HG02852 (cell line): Measurements from ENCODE around the gene SCN8A.
"Not testable (repeated sequence)": the region's sequence is repeated elsewhere in the genome, so short reads cannot be mapped to it uniquely, and the experiment has no call there.

Experiments used
- ATAC-seq: cut with Tn5 transposase; IDR thresholded peaks from one replicate; pipeline ENCODE4 v1.9.1; 2021; ENCODE audit warnings: mild to moderate bottlenecking, moderate library complexity; ENCODE audit not compliant: unreplicated experiment

SCN8A gene

DNA sequence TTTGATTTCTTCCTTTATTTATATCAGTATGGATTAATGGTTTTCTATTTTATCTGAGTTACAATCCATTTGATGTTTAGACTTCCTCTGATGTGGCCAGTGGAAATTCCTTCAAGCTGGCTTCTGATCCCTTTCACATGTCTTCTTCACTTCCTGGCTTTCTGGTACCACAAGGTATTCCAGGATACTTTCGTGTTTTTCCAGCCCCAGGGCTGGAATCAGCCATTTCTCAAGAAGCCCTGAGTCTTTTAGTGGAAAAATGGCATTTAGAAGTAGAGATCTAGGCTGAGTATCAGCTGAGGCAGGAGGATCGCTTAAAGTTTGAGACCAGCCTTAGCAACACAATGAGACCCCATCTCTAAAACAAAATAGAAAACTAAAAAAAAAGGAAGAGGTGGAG is 164.2 kb downstream of the SCN8A start:
- no peak for ATAC-seq

DNA sequence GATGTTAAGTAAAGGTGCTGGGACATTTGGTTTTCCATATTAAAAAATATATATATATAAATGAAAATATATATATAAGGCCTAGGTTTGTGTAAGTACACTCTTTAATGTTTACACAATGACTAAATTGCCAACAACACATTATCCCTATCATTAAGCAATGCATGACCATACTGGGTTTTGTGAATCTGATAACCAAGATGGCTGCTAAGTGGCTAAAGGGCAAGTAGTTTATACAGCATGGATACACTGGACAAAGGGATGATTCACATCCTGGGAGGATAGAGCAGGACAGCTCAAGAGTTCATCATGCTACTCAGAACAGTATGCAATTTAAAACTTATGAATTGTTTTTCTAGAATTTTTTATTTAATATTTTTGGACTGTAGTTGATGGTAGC is 168.1 kb downstream of the SCN8A start:
- ATAC-seq = no peak

DNA sequence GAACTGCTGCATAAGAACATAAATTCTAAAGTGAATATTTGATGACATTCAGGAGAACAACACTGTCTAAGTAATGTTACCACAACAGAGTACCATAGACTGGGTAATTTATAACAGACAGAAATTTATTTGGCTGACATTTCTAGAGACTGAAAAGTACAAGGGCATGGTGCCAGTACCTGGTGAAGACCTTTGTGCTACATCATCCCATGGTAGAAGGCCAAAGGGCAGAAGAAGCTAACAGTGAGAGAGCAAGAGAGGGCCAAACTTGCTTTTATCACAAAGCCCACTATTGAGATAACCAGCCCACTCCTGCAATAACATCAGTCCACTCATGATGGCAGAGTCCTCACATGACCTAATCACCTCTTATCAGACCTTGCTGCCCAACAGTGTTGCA is 168.7 kb downstream of the SCN8A start:
- no peak for ATAC-seq

DNA sequence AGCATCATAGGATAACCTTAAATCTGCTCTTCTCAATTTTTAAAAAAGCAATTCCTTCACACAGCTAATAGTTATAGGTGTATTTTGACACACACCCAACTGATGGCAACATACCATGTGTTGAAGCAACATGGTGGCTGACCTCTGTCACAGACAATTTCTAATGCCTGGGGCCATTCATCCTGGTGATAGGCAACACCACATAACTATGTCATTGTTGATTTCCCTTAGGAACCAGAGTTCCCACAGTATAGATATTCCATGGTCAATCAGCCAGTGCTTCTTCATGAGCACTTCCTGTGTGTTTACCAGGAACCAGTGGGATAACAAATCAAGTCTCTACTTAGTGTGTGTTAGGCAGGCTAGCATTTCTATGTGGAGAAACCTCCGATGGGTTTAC is 169.2 kb downstream of the SCN8A start:
- no peak for ATAC-seq

DNA sequence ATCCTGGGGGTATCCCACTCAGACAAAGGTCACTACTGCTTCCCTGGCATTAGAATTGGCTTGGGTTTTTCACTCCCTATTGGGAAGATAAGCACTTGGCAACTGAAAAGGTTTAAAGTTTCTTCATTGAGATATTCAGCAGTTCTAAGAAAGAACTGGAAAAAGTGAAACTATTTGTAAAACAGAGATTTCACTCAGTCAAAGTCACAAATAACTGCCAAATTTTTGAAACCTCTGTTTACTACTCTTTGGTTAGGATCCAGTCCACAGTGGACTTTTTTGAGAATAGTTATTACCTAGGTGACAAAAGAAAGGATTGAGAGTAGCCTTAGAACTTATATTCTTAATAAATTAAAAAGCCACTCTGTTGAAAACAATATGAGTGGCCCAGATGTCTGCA is 172.7 kb downstream of the SCN8A start:
- ATAC-seq = no peak

DNA sequence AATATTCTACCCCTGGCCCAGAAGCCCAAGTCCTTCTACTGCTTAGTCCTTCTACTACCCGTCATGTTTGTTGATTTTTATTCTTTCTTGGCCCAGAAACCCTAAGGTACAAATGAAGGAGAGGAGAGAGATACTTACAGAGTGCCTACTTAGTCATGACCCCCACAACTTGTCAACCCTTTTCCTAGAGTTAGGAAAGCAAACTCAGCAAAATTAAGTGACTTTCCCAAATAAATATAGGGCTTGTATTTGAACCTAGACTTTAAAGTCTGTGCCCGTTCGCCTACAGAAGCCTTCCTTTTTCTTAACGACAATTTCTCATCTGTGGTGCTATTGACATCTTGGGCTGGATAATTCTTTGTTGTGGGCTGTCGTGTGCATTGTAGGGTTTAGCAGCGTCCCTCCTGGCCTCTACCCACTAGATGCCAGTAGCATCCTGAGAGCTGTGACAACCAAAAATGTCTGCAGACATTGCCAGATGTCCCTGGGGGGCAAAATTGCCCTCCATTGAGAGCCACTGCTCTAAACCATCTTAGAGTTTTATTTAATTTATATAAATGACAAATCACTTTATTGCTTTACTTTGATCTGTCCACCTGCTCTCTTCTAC is 175.1 kb downstream of the SCN8A start:
- no peak for ATAC-seq

DNA sequence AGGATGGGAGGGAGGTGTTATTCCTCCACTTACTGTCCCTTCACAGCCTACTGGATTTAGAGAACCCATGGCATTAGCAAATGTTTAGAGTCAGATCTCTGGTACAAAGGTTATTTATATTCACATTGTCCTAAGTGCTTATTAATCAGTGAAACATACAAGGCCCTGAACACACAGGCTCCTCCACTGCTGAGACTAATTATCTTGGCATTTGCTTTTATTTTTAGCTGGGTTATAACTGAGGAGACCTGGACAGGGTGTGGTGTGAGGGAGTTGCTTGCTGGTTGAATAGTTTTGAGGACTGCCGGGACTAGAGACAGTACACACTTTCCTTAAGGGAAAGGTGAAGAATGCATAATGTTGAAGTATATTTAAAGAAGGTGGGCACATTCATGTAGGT is 180.0 kb downstream of the SCN8A start:
- ATAC-seq = no peak

DNA sequence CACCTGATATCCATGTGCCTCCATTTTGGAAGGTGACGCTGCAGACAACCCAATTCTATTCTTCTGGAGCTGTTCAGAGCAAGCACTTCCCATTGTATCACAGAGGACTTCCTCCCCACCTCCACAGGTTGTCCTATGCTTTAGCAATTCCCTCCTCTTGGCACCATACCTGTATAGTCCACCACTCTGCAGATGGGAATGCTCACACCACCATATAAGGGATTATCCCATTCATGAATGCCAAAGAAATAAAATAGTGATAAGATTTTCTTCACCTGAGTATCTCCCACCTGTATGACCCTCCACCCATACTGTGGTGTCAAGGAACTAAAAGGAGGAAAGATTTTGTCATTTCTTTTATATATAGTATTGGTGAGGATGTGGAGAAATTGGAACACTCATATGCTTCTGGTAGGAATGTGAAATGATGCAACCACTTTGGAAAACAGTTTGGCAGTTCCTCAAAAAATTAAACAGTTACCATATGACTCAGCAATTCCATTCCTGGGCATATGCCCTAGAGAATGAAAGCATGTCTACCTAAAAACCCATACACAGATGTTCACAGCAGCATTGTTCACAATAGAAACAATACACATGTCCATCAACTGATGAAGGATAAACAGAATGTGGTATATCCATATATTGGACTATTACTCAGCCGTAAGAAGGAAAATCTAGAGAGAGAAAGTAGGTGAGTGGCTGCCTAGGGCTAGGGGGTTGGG is 182.3 kb downstream of the SCN8A start:
- no peak for ATAC-seq

DNA sequence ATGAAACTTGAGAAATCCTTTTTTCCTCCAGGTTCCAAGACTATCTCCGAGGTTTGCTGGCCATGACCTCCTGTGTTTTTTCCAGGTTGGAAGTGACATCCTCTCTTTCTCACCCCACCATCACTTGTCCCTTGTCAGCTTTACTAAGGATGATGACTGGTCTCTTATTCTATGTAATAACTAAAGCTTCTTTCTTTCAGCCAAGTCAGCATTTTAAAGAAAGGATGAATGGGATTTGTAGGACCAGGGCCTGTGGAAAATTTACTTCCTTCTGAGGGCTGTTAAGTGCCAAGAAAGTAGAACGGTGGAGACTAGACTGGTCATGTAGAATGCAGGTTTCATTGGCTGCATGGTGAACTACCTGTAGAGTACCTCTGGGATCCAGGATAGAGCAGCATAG is 183.9 kb downstream of the SCN8A start:
- no peak for ATAC-seq

DNA sequence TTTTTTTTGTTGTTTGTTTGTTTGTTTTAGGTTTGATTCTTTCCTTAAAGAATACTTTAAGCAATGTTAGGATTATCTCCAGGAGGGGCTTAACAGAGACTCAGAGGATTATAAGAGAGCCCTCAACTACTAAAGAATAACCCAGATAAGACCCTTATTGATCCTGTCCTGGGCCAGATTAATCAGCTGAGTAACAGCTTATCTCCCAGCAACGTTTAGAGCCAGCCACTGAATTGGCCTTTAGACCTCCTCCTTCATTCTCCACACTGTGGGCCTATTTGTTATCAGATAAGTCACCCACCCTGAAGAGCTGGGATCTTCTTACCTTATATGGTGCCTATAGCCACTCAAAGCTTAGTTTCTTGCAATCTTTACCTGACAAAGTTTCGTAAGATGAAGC is 186.4 kb downstream of the SCN8A start:
- no peak for ATAC-seq

DNA sequence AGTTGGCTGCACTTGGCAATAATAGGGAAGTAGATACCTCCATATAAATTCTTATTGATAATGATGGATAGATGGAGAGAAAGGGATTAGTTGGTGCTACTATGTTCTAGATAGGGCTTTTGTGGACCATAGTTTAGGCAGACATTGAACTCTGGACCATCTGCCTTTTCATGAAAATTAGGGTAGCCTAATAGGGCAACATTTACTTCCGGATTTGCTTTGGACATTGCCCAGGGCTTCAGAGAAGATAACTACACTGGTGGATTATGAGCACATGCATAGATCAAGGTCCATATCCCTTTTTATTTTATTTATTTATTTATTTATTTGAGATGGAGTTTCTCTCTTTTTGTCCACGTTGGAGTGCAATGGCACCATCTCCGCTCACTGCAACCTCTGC is 186.9 kb downstream of the SCN8A start:
- ATAC-seq = no peak

DNA sequence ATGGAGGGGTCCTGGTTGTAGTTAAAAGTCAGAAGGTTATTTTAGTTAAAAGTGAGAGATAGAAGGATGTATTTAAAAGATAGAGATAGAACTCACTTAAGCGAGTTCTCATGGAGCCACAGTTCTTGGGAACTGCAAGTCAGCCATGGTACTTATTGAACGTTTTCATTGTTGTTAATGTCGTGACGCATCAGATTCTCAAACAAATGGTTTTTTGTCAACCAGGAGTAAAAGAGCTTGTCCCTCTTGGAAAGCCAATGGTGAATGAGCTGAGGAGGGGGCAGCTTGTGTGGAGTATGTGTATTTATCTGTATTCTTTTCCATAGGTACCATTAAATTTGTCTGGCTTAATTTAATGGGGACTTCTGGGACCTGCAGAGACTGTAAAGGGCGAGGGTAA is 188.8 kb downstream of the SCN8A start:
- ATAC-seq = no peak

DNA sequence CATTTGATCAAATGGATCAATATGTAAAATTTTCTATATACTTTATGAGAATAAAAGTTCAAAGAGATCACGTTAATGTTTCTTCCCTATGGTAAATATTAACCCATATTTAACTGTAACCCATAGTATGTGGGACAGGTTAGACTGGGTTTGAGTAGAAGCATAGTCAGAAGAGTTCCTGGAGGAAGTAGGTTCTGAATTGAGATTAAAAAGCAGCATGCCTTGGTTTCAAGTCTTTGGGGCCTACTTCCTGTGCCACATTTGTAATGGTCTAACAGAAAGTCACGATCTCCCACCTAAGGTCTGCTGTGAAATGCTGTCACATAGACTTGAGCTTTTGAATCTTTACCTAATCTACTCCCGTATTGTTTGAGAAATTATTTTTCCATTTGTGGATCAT is 193.7 kb downstream of the SCN8A start:
- ATAC-seq = no peak

DNA sequence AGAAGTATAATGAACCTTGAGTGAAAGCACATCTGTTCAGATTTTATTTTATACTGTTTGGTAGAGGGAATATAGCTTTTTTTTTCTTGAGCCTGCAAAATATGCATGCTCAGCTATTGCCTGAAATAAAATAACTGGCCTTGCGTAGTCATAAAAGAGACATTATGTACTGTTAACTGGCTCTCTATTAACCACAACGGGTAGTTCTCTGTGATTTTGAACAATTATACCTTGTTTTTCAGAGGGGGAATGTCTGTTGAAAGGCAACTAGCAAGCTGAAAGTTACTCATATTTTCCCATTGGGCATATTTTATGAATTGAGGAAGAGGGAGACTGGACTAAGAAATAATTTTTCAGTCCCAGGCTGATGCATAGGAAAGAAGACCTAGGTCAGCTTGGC is 194.9 kb downstream of the SCN8A start:
- ATAC-seq = no peak

DNA sequence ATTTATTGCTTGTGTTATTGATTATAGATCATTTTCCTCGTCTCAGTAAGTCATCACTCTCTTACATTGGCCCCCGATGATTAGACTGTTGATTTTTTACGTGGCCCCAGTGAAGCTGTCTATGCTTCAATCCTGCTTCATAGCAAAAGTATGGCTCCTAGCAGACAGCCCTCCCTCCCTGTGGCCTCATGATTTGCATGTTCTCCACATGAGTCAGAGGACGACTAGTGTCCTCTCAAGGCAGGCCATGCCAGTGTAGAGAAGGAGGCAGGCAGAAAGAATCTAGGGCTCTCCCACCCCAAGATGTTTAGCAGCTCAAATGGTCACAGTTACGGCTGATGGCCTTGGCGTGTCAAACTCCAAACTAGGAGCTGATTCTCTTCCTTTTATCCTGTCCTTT is 197.8 kb downstream of the SCN8A start:
- ATAC-seq = no peak

DNA sequence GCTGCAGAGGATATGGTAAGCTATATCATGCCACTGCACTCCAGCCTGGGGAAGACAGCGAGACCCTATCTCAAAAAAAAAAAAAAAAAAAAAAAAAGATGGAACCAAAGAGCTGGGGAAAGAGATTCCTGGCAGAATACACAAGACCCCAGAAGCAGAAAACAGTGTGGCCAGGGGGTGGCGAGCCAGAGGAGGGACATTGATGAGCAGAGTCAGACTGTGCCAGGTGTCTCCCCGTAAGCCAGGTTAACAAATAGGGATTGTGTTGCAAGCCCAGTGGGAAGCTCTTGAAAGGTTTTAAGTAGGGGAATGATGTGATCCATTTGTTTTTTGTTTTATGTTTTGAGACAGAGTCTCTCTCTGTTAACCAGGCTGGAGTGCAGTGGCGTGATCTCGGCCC is 201.4 kb downstream of the SCN8A start:
- ATAC-seq = no peak

DNA sequence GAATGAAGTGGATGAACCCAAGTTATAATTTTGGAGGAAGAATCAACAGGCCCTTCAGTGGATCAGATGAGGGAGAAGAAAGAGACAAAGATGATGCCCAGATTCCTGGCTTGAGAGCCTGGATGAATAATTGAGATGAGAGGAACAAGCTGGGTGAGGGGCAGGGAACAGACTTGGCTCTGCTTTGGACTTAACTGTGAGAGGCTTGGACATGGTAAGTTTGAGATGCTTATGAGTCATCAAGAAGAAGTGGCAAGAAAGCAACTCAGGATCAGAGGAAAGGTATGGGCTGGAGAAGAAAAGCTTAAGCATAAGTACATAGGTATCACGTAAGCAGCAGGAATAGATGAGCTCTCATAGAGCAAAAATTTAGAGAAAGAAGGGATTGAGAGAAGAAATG is 202.2 kb downstream of the SCN8A start:
- ATAC-seq = no peak

DNA sequence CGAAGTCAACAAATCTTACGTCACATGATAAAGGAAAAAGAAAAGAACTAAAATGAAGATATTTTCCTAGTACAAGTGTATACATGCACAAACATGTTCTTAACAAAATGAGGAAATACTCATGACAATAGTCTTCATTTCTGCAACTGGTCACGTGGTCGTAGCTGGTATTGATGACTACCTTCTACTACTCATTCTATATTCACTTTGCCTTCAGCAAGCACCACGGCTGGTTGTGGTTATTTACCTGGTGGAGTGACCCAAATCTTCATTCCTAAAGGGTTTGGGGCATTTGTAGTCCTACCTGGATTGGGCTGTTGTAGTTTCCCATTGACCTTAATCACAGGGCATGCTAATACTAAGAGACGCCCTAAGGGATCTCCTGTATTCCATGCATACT is 206.3 kb downstream of the SCN8A start:
- ATAC-seq = no peak

DNA sequence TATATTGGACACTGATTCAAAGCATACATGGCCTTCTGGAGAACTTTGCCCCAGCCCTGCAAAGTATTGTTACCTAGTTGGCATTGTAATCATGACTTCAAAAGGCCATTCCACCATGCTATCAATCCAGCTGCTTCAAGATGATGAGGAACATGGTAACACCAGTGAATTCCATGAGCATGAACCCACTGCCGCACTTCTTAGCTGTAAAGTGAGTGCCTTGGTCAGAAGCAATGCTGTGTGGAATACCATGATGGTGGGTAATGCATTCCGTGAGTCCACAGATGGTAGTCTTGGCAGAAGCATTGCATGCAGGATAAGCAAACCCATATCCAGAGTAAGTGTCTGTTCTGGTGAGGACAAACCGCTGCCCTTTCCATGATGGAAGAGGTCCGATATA is 207.0 kb downstream of the SCN8A start:
- ATAC-seq = not testable (repeated sequence)

DNA sequence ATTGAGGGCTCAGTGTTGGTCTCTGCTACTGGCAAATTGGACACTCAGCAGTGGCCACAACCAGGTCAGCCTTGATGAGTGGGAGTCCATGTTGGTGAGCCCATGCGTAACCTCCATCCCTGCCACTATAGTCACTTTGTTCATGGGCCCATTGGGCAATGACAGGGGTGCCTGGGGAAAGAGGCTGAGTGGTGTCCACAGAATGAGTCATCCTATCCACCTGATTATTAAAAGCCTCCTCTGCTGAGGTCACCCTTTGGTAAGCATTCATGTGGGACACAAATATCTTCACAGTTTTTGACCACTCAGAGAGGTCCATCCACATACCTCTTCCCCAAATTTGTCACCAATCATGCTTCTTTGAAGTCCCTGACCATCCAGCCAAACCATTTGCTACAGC is 207.5 kb downstream of the SCN8A start:
- no peak for ATAC-seq

DNA sequence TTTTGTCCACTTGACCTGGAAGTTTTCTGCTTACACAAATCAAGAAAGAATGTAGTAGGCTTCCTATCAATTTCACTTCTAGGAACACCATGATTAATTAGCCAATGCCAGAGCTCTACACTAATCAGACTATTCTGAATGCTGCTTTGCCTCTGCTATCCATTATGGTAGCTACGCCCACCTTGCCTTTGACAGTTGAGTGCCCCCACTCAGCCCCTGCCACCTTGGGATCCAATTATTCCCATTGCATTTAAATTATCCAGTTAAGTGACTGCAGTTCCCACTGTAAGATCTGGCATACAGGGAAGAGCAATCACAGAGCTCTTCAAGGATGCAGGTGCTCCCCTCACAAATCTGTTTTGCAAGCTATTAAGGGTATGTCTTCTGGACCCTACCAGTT is 210.0 kb downstream of the SCN8A start:
- no peak for ATAC-seq

DNA sequence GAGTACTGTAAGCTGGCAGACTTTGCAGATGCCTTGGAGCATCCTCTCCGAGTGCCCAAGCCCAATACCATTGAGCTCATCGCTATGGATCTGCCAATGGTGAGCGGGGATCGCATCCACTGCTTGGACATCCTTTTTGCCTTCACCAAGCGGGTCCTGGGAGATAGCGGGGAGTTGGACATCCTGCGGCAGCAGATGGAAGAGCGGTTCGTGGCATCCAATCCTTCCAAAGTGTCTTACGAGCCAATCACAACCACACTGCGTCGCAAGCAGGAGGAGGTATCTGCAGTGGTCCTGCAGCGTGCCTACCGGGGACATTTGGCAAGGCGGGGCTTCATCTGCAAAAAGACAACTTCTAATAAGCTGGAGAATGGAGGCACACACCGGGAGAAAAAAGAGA is 215.9 kb downstream of the SCN8A start:
- ATAC-seq = no peak

DNA sequence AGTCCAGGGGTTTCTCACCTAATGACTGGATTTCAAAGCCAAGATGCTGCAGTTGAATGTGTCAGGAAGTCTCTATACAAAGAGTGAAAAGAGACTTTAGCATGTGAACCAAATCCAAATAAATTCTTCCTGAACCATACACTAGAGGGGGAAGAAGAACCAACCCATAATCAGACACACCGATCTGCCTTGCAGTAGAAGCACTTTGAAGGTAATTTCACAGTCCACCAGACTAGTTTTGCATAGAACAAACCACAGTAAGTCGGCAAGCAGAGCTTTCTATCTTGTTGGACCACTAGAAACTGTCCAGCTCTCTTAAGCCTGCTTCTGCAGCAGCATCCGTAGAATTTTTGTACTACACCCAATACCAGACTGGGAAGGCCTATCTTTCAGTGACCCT is 218.2 kb downstream of the SCN8A start:
- ATAC-seq = no peak
